ENCODE data around the gene ARSG.
A peak's percentile ranks its signal among the peaks of the same experiment; 100 is the strongest.

The ARSG gene

GRCh38 chr17:68379692-68380677 lies 88.7 kb downstream of the ARSG start:
- DNase-seq = no peak

- DNase-seq = no peak
Measured at GRCh38 chr17:68381076-68381900, 90.0 kb downstream of the ARSG start.

- DNase-seq = no peak
Measured at GRCh38 chr17:68382582-68383085, 91.3 kb downstream of the ARSG start.

- no peak for DNase-seq
Measured at GRCh38 chr17:68383120-68383442, 91.8 kb downstream of the ARSG start.

- DNase-seq = no peak
Measured at GRCh38 chr17:68383443-68384321, 92.4 kb downstream of the ARSG start.

- no peak for DNase-seq
Measured at GRCh38 chr17:68384471-68384870, 93.2 kb downstream of the ARSG start.

GRCh38 chr17:68384941-68385340 lies 93.6 kb downstream of the ARSG start:
- DNase-seq = no peak

- DNase-seq = no peak
Measured at GRCh38 chr17:68385490-68386215, 94.4 kb downstream of the ARSG start.

- no peak for DNase-seq
Measured at GRCh38 chr17:68387435-68388218, 96.3 kb downstream of the ARSG start.

GRCh38 chr17:68389041-68389440 lies 97.7 kb downstream of the ARSG start:
- DNase-seq = no peak

- DNase-seq = no peak
Measured at GRCh38 chr17:68390888-68391545, 99.7 kb downstream of the ARSG start.

- DNase-seq = no peak
Measured at GRCh38 chr17:68391561-68392268, 100.4 kb downstream of the ARSG start.

GRCh38 chr17:68394608-68395331 lies 103.5 kb downstream of the ARSG start:
- DNase-seq = no peak

GRCh38 chr17:68396226-68397107 lies 105.2 kb downstream of the ARSG start:
- no peak for DNase-seq

- DNase-seq = no peak
Measured at GRCh38 chr17:68397108-68397536, 105.8 kb downstream of the ARSG start.

GRCh38 chr17:68398691-68399637 lies 107.7 kb downstream of the ARSG start:
- peak; percentile 4 for DNase-seq
